Measurements from ENCODE around the gene ACSS3. TPM values are rescaled to one million over a fixed set of nuclear protein-coding genes. Genes with fewer than 3 reads are reported as not detected.
"Not testable (repeated sequence)": the region's sequence is repeated elsewhere in the genome, so short reads cannot be mapped to it uniquely, and the experiment has no call there.

ACSS3 gene
- total and polyA plus RNA-seq, 3 experiments from 2014 or later, result not detected

GRCh38 chr12:81209012-81209411 is 131.1 kb downstream of the ACSS3 start:
- Mint-ChIP-seq H3K9me3 (peaks cover 0 to 26% (median 6%) of the 10 kb centered on the region in 5 donors), H3K27ac (no peak overlapping the region), H3K36me3 (peaks cover 0 to 2% (median 0%) of the 10 kb centered on the region in 3 donors), H3K27me3 (no peaks in the 10 kb centered on the region), H3K4me3 (no peak overlapping the region), H3K4me1 (no peaks in the 10 kb centered on the region)
- no peaks in the 10 kb centered on the region for H3K36me3 ChIP-seq (ENCODE audit: insufficient read depth, low read length)
- H3K9me3 ChIP-seq (ENCODE audit: low read length), result no peaks in the 10 kb centered on the region
- no peak for DNase-seq
- CTCF ChIA-PET, result no interaction called here
- no peak overlapping the region for H3K4me3 ChIP-seq (ENCODE audit: low read length)
- POLR2A ChIA-PET, result no interaction called here
- H3K27me3 ChIP-seq (ENCODE audit: insufficient read depth, low read length, poor library complexity, severe bottlenecking), result no peaks in the 10 kb centered on the region
- no peaks in the 10 kb centered on the region for H3K4me1 ChIP-seq (ENCODE audit: insufficient read depth, low read length)
- H3K27ac ChIP-seq (ENCODE audit: low read depth, low read length), result no peak overlapping the region

GRCh38 chr12:81209772-81210225 is 131.9 kb downstream of the ACSS3 start:
- H3K36me3 Mint-ChIP-seq; H3K4me3 ChIP-seq (ENCODE audit: low read length); CTCF ChIA-PET; H3K36me3 ChIP-seq (ENCODE audit: insufficient read depth, low read length); H3K27me3 ChIP-seq (ENCODE audit: insufficient read depth, low read length, poor library complexity, severe bottlenecking); H3K4me1 ChIP-seq (ENCODE audit: insufficient read depth, low read length); H3K27ac Mint-ChIP-seq; POLR2A ChIA-PET; H3K27me3 Mint-ChIP-seq; H3K4me1 Mint-ChIP-seq; H3K4me3 Mint-ChIP-seq; H3K9me3 ChIP-seq (ENCODE audit: low read length); H3K27ac ChIP-seq (ENCODE audit: low read depth, low read length); DNase-seq: not testable (repeated sequence)
- H3K9me3 Mint-ChIP-seq, result peaks cover 0 to 26% (median 6%) of the 10 kb centered on the region in 5 donors

DNA sequence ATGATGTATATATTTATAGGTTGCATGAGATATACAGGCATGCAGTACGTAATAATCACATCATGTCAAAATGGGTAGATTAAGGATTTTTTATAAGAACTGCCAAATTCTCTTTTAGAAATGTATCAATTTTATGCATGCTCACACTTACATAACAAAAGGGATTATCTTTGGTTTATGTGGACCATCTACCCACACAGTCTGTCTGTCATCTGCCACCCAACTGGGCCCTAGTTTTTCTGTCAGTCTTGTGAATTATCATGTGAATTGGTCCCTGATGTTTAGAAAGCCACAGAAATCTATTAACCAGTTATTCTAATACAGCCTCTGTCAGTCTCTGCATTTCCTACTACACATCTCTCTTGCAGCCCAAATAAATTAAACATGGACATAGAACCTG is 133.4 kb downstream of the ACSS3 start:
- DNase-seq, result no peak
- ChIA-PET CTCF (no interaction called here), POLR2A (no interaction called here)
- Mint-ChIP-seq H3K27ac (no peak overlapping the region), H3K9me3 (peaks cover 0 to 27% (median 9%) of the 10 kb centered on the region in 5 donors), H3K36me3 (peaks cover 0 to 2% (median 0%) of the 10 kb centered on the region in 3 donors), H3K4me1 (no peaks in the 10 kb centered on the region), H3K27me3 (no peaks in the 10 kb centered on the region), H3K4me3 (no peak overlapping the region)
- H3K36me3 ChIP-seq (ENCODE audit: insufficient read depth, low read length), result no peaks in the 10 kb centered on the region
- H3K4me3 ChIP-seq (ENCODE audit: low read length), result no peak overlapping the region
- no peaks in the 10 kb centered on the region for H3K27me3 ChIP-seq (ENCODE audit: insufficient read depth, low read length, poor library complexity, severe bottlenecking)
- H3K27ac ChIP-seq (ENCODE audit: low read depth, low read length), result no peak overlapping the region
- no peaks in the 10 kb centered on the region for H3K4me1 ChIP-seq (ENCODE audit: insufficient read depth, low read length)
- H3K9me3 ChIP-seq (ENCODE audit: low read length), result no peaks in the 10 kb centered on the region

GRCh38 chr12:81212996-81213696 is 135.3 kb downstream of the ACSS3 start:
- Histone ChIP-seq H3K27ac (ENCODE audit: low read depth, low read length) (no peak overlapping the region), H3K36me3 (ENCODE audit: insufficient read depth, low read length) (no peaks in the 10 kb centered on the region), H3K27me3 (ENCODE audit: insufficient read depth, low read length, poor library complexity, severe bottlenecking) (no peaks in the 10 kb centered on the region), H3K4me3 (ENCODE audit: low read length) (no peak overlapping the region), H3K9me3 (ENCODE audit: low read length) (no peaks in the 10 kb centered on the region), H3K4me1 (ENCODE audit: insufficient read depth, low read length) (no peaks in the 10 kb centered on the region)
- Mint-ChIP-seq H3K27ac (no peak overlapping the region), H3K9me3 (peaks cover 0 to 27% (median 9%) of the 10 kb centered on the region in 5 donors), H3K4me3 (no peak overlapping the region), H3K36me3 (peaks cover 0 to 2% (median 0%) of the 10 kb centered on the region in 3 donors), H3K4me1 (no peaks in the 10 kb centered on the region), H3K27me3 (no peaks in the 10 kb centered on the region)
- ChIA-PET POLR2A (no interaction called here), CTCF (no interaction called here)
- DNase-seq, result no peak

- no peaks in the 10 kb centered on the region for H3K27me3 Mint-ChIP-seq
- no peaks in the 10 kb centered on the region for H3K27me3 ChIP-seq (ENCODE audit: insufficient read depth, low read length, poor library complexity, severe bottlenecking)
- peaks cover 0 to 25% (median 7%) of the 10 kb centered on the region in 5 donors for H3K9me3 Mint-ChIP-seq
- ChIA-PET CTCF (no interaction called here), POLR2A (no interaction called here)
- no peaks in the 10 kb centered on the region for H3K4me1 Mint-ChIP-seq
- H3K27ac ChIP-seq (ENCODE audit: low read depth, low read length), result no peak overlapping the region
- no peaks in the 10 kb centered on the region for H3K9me3 ChIP-seq (ENCODE audit: low read length)
- H3K27ac Mint-ChIP-seq, result no peak overlapping the region
- H3K4me3 Mint-ChIP-seq, result no peak overlapping the region
- peaks cover 0 to 2% (median 0%) of the 10 kb centered on the region in 3 donors for H3K36me3 Mint-ChIP-seq
- no peak overlapping the region for H3K4me3 ChIP-seq (ENCODE audit: low read length)
- no peaks in the 10 kb centered on the region for H3K36me3 ChIP-seq (ENCODE audit: insufficient read depth, low read length)
- DNase-seq, result no peak
- no peaks in the 10 kb centered on the region for H3K4me1 ChIP-seq (ENCODE audit: insufficient read depth, low read length)
Measured at GRCh38 chr12:81216739-81217138, 138.9 kb downstream of the ACSS3 start.

DNA sequence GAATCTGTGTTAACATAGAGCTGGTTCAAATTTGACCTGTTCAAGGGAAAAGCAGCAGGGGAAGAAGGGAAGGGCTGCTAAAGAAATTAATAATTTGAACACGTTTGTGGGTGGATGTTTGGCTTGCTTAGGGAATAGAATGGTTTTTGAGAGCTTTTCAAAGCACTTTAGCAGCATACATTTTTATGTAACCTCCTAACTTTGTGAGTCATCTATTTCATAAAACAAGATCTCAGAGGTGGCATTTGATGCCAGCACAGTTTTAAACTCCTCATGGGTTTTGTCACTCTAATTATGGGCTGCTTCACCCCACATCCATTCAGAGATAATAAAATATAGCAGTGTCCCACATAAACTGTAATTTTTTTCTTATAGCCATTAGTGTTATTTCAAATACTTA is 143.8 kb downstream of the ACSS3 start:
- no peak overlapping the region for H3K27ac Mint-ChIP-seq
- Histone ChIP-seq H3K4me1 (ENCODE audit: insufficient read depth, low read length) (no peaks in the 10 kb centered on the region), H3K27me3 (ENCODE audit: insufficient read depth, low read length, poor library complexity, severe bottlenecking) (no peaks in the 10 kb centered on the region), H3K4me3 (ENCODE audit: low read length) (no peak overlapping the region), H3K9me3 (ENCODE audit: low read length) (no peaks in the 10 kb centered on the region), H3K36me3 (ENCODE audit: insufficient read depth, low read length) (no peaks in the 10 kb centered on the region), H3K27ac (ENCODE audit: low read depth, low read length) (no peak overlapping the region)
- no peaks in the 10 kb centered on the region for H3K27me3 Mint-ChIP-seq
- POLR2A ChIA-PET, result no interaction called here
- peaks cover 0 to 22% (median 2%) of the 10 kb centered on the region in 5 donors for H3K9me3 Mint-ChIP-seq
- H3K36me3 Mint-ChIP-seq, result no peaks in the 10 kb centered on the region
- DNase-seq, result no peak
- no peak overlapping the region for H3K4me3 Mint-ChIP-seq
- CTCF ChIA-PET, result interaction anchor here (0.6 kb wide), 1 partner anchor 339 kb away, joined by 3 read pairs; no protein-coding TSS in a partner anchor
- no peaks in the 10 kb centered on the region for H3K4me1 Mint-ChIP-seq

DNA sequence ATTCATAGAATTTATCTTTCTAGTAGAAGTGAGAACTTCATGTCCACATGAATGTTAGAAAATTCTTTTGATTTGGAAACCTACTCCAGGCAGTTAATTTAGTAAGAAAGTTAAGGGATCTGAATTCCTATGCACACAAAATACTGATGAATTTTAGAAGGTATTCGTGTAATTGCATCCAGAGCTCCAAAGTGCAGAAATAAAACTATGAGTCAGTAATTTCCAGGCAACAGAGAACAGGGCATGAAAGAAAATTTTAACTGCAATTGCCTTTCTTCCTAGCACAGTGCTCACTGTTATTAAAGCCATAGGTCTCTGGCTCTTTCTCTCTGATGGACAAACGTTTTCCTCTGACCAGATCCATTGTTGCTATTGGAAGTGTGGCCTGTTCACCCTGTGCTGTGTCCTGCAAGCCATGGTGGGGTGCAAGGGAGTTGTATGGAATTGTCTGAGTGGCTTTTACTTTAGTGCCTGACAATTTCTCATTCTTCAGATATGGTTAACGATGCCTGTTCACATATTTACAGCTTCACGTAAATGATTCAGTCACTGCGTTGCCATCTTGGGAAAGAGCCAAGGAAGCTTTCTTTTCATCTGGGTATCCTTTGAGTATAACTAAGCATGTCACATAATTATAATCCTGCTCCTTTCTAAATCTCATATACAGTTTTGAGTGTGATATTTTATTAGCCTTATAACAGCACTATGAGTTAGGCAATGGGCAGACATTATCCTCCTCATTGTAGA is 145.1 kb downstream of the ACSS3 start:
- H3K36me3 ChIP-seq (ENCODE audit: insufficient read depth, low read length), result no peaks in the 10 kb centered on the region
- ChIA-PET POLR2A (no interaction called here), CTCF (no interaction called here)
- no peak overlapping the region for H3K4me3 ChIP-seq (ENCODE audit: low read length)
- no peaks in the 10 kb centered on the region for H3K9me3 ChIP-seq (ENCODE audit: low read length)
- peaks cover 0 to 20% (median 2%) of the 10 kb centered on the region in 5 donors for H3K9me3 Mint-ChIP-seq
- no peaks in the 10 kb centered on the region for H3K27me3 Mint-ChIP-seq
- H3K4me1 ChIP-seq (ENCODE audit: insufficient read depth, low read length), result no peaks in the 10 kb centered on the region
- H3K4me1 Mint-ChIP-seq, result no peaks in the 10 kb centered on the region
- H3K27ac ChIP-seq (ENCODE audit: low read depth, low read length), result no peak overlapping the region
- no peaks in the 10 kb centered on the region for H3K36me3 Mint-ChIP-seq
- no peak overlapping the region for H3K27ac Mint-ChIP-seq
- DNase-seq, result no peak
- H3K4me3 Mint-ChIP-seq, result no peak overlapping the region
- no peaks in the 10 kb centered on the region for H3K27me3 ChIP-seq (ENCODE audit: insufficient read depth, low read length, poor library complexity, severe bottlenecking)

DNA sequence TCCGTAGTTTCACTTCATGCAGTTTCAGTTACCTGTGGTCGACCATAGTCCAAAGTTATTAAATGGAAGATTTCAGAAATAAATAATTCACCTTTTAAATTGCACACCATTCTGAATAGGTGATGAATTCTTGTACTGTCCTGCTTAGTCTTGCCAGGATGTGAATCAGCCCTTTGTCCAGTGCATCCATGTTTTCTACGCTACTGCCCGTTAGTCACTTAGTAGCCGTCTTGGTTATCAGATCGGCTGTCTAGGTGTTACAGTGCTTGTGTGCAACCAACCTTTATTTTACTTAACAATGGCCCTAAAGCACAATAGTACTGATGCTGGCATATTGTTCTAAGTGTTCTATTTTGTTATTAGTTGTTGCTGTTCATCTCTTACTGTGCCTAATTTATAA is 146.7 kb downstream of the ACSS3 start:
- peaks cover 0 to 17% (median 2%) of the 10 kb centered on the region in 5 donors for H3K9me3 Mint-ChIP-seq
- no peak for DNase-seq
- Histone ChIP-seq H3K4me1 (ENCODE audit: insufficient read depth, low read length) (no peaks in the 10 kb centered on the region), H3K36me3 (ENCODE audit: insufficient read depth, low read length) (no peaks in the 10 kb centered on the region), H3K9me3 (ENCODE audit: low read length) (no peaks in the 10 kb centered on the region), H3K27me3 (ENCODE audit: insufficient read depth, low read length, poor library complexity, severe bottlenecking) (no peaks in the 10 kb centered on the region), H3K27ac (ENCODE audit: low read depth, low read length) (no peak overlapping the region), H3K4me3 (ENCODE audit: low read length) (no peak overlapping the region)
- no peaks in the 10 kb centered on the region for H3K4me1 Mint-ChIP-seq
- POLR2A ChIA-PET, result no interaction called here
- H3K27ac Mint-ChIP-seq, result no peak overlapping the region
- CTCF ChIA-PET, result no interaction called here
- no peaks in the 10 kb centered on the region for H3K27me3 Mint-ChIP-seq
- no peaks in the 10 kb centered on the region for H3K36me3 Mint-ChIP-seq
- no peak overlapping the region for H3K4me3 Mint-ChIP-seq
